ENCODE results near the gene DAZAP1.

DNA sequence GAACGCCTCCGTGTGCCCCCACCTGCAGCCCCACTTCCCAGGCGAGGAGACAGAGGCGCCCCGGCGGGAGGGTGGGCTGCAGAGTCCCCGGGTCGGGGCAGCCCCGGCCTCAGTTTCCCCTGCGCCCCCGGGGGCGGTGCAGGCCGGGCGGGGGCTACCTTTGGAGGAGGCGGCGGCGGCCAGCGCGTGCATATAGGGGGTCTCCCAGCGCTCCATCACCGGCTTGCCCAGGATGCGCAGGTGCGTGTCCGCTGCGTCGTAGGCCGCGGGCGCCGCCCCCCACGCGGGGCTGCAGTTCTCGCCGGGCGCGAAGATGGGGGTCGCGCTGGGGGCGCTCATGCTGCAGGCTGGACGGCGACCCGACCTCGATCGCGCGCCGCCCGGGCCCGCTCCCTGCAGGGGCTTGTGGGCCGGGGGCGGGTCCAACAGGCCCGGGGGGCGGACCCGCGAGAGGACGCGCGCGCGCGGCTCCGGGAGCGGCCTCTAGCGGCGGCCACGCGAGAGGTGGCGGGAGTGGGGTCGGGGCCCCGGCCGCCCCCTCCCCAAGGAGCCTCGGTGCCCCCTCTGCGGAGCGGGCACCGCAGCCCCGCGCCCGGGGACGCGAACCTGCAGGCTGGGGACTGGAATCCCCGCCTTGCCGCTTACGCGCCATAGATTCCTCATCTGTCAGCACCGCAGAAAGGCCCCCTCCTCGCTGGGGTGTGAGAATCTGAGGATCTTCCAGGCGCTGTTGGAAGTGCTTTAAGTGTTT, 6.1 kb upstream of the DAZAP1 start, which contains the start of gene GAMT:
- TF ChIP-seq TAF1 (IDR thresholded peaks at IDR 0.05; ENCODE audit: borderline replicate concordance, low read depth, low read length) (no peak), RAD21 (IDR thresholded peaks at IDR 0.05; ENCODE audit: low read length) (no peak), YY1 (IDR thresholded peaks at IDR 0.05; ENCODE audit: low read depth) (no peak), EZH2phosphoT487 (IDR thresholded peaks at IDR 0.05; ENCODE audit: borderline replicate concordance, low read depth) (no peak), POLR2AphosphoS5 (IDR thresholded peaks at IDR 0.05; ENCODE audit: low read depth, low read length) (peak; percentile 36; the same call in 1 of the 2 replicates), EP300 (IDR thresholded peaks at IDR 0.05; ENCODE audit: borderline replicate concordance in 1 of 2, low read depth in 1 of 2, low read length in 1 of 2) (no peak), SIN3A (IDR thresholded peaks at IDR 0.05; ENCODE audit: borderline replicate concordance, low read depth, low read length) (no peak), TEAD4 (IDR thresholded peaks at IDR 0.05; ENCODE audit: borderline replicate concordance, insufficient read depth) (no peak), MXI1 (IDR thresholded peaks at IDR 0.05; ENCODE audit: low read depth, low read length) (peak; percentile 55)
- TF ChIP-seq, protein P1, sequence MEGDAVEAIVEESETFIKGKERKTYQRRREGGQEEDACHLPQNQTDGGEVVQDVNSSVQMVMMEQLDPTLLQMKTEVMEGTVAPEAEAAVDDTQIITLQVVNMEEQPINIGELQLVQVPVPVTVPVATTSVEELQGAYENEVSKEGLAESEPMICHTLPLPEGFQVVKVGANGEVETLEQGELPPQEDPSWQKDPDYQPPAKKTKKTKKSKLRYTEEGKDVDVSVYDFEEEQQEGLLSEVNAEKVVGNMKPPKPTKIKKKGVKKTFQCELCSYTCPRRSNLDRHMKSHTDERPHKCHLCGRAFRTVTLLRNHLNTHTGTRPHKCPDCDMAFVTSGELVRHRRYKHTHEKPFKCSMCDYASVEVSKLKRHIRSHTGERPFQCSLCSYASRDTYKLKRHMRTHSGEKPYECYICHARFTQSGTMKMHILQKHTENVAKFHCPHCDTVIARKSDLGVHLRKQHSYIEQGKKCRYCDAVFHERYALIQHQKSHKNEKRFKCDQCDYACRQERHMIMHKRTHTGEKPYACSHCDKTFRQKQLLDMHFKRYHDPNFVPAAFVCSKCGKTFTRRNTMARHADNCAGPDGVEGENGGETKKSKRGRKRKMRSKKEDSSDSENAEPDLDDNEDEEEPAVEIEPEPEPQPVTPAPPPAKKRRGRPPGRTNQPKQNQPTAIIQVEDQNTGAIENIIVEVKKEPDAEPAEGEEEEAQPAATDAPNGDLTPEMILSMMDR (IDR thresholded peaks at IDR 0.05): peak; percentile 65
- TF ChIP-seq, protein P2, sequence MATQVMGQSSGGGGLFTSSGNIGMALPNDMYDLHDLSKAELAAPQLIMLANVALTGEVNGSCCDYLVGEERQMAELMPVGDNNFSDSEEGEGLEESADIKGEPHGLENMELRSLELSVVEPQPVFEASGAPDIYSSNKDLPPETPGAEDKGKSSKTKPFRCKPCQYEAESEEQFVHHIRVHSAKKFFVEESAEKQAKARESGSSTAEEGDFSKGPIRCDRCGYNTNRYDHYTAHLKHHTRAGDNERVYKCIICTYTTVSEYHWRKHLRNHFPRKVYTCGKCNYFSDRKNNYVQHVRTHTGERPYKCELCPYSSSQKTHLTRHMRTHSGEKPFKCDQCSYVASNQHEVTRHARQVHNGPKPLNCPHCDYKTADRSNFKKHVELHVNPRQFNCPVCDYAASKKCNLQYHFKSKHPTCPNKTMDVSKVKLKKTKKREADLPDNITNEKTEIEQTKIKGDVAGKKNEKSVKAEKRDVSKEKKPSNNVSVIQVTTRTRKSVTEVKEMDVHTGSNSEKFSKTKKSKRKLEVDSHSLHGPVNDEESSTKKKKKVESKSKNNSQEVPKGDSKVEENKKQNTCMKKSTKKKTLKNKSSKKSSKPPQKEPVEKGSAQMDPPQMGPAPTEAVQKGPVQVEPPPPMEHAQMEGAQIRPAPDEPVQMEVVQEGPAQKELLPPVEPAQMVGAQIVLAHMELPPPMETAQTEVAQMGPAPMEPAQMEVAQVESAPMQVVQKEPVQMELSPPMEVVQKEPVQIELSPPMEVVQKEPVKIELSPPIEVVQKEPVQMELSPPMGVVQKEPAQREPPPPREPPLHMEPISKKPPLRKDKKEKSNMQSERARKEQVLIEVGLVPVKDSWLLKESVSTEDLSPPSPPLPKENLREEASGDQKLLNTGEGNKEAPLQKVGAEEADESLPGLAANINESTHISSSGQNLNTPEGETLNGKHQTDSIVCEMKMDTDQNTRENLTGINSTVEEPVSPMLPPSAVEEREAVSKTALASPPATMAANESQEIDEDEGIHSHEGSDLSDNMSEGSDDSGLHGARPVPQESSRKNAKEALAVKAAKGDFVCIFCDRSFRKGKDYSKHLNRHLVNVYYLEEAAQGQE (IDR thresholded peaks at IDR 0.05; ENCODE audit: low read depth, low read length): no peak

Measured in SK-N-SH (cell line).